IMR-90 (cell line): ENCODE measurements around the gene GPC6. TPM values are rescaled to one million over a fixed set of nuclear protein-coding genes. Genes with fewer than 3 reads are reported as not detected.

Experiments
- ATAC-seq: fragments of 200-7000 bp; cut with Tn5 transposase; 2 replicates; pipeline ENCODE4 v1.9.1; 2020; ENCODE audit warnings: low read depth, mild to moderate bottlenecking, moderate library complexity
- BruUV-seq: library from RNA; stranded (reverse); fragments of 400-500 nt; replicated peaks from 2 replicates; lab custom pipeline; 2021; lab: Mats Ljungman, UMichigan
- CTCF ChIA-PET: fragments of 300-600 bp; formaldehyde crosslinking; extraction: SDS; loops from one replicate; lab custom pipeline; 2021; ENCODE audit warnings: antibody characterized with exemption; lab: Yijun Ruan, JAX
- POLR2A ChIA-PET: fragments of 300-600 bp; sonication (Branson Sonifier 250); formaldehyde crosslinking; loops from one replicate; lab custom pipeline; 2022; ENCODE audit warnings: antibody characterized with exemption; ENCODE audit not compliant: unreplicated experiment; lab: Charles Lee
- DNase-seq: peaks from one replicate; pipeline ENCODE4 v3.0.0; 2013
- H2AFZ ChIP-seq: replicated peaks from 2 replicates; pipeline ENCODE3; 2013; ENCODE audit warnings: low read length, mild to moderate bottlenecking; ENCODE audit not compliant: poor library complexity
- H2AK5ac ChIP-seq: 2 replicates; pipeline ENCODE4 v1.6.1; 2013; ENCODE audit warnings: low read depth, low read length, inconsistent platforms
- H2AK9ac ChIP-seq: replicated peaks from 2 replicates; pipeline ENCODE3; 2013; ENCODE audit warnings: mild to moderate bottlenecking, low read depth, low read length, moderate library complexity; ENCODE audit not compliant: poor library complexity
- H2BK120ac ChIP-seq: 2 replicates; pipeline ENCODE4 v1.6.1; 2013; ENCODE audit warnings: low read depth, low read length, inconsistent platforms
- H2BK15ac ChIP-seq: 3 replicates; pipeline ENCODE4 v1.6.1; 2013; ENCODE audit warnings: low read depth, low read length, inconsistent platforms
- H2BK20ac ChIP-seq: 2 replicates; pipeline ENCODE4 v1.6.1; 2013; ENCODE audit warnings: low read depth, mild to moderate bottlenecking, inconsistent platforms, low read length, moderate library complexity
- H2BK5ac ChIP-seq: 2 replicates; pipeline ENCODE4 v1.6.1; 2013; ENCODE audit warnings: mild to moderate bottlenecking, low read depth, low read length, inconsistent platforms; ENCODE audit not compliant: poor library complexity, severe bottlenecking
- H3K14ac ChIP-seq: replicated peaks from 2 replicates; pipeline ENCODE4 v1.6.1; 2013; ENCODE audit warnings: low read depth, low read length, inconsistent platforms
- H3K18ac ChIP-seq: 2 replicates; pipeline ENCODE4 v1.6.1; 2013; ENCODE audit warnings: low read depth, low read length, control low read depth
- H3K23ac ChIP-seq: 2 replicates; pipeline ENCODE4 v1.6.1; 2013; ENCODE audit warnings: low read depth, low read length, inconsistent platforms
- H3K27ac ChIP-seq: 2 replicates; pipeline ENCODE4 v1.5.1; 2013; ENCODE audit warnings: mild to moderate bottlenecking, control low read depth, low read length; ENCODE audit not compliant: insufficient read depth
- H3K27me3 ChIP-seq: 2 replicates; pipeline ENCODE4 v1.6.1; 2013; ENCODE audit warnings: low read length; ENCODE audit not compliant: control insufficient read depth, insufficient read depth
- H3K36me3 ChIP-seq: 2 replicates; pipeline ENCODE4 v1.6.1; 2013; ENCODE audit warnings: low read length, mixed read lengths; ENCODE audit not compliant: control insufficient read depth, insufficient read depth
- H3K4ac ChIP-seq: 2 replicates; pipeline ENCODE4 v1.6.1; 2013; ENCODE audit warnings: low read depth, low read length, inconsistent platforms
- H3K4me1 ChIP-seq: 2 replicates; pipeline ENCODE4 v1.6.1; 2013; ENCODE audit warnings: low read length, mixed read lengths; ENCODE audit not compliant: control insufficient read depth, insufficient read depth
- H3K4me2 ChIP-seq: 2 replicates; pipeline ENCODE4 v1.6.1; 2013; ENCODE audit warnings: low read depth, mild to moderate bottlenecking, control low read depth, low read length, moderate library complexity
- H3K4me3 ChIP-seq: 2 replicates; pipeline ENCODE4 v1.5.1; 2013; ENCODE audit warnings: low read depth, mild to moderate bottlenecking, control low read depth, low read length, moderate library complexity; ENCODE audit not compliant: insufficient read depth
- H3K56ac ChIP-seq: 2 replicates; pipeline ENCODE4 v1.6.1; 2013; ENCODE audit warnings: low read length, inconsistent platforms; ENCODE audit not compliant: insufficient read depth; ENCODE audit errors: extremely low read depth
- H3K79me1 ChIP-seq, 2 experiments: 2 replicates each; pipeline ENCODE4 v1.6.1; 2013; ENCODE audit warnings: low read length in 2 of 2, inconsistent platforms in 1 of 2, low read depth in 1 of 2
- H3K9ac ChIP-seq: 2 replicates; pipeline ENCODE4 v1.6.1; 2013; ENCODE audit warnings: low read depth, low read length, control low read depth
- H3K9me1 ChIP-seq: 2 replicates; pipeline ENCODE4 v1.6.1; 2013; ENCODE audit warnings: low read length, inconsistent platforms; ENCODE audit not compliant: insufficient read depth
- H3K9me3 ChIP-seq: 2 replicates; pipeline ENCODE4 v1.6.1; 2013; ENCODE audit warnings: low read length; ENCODE audit not compliant: control insufficient read depth, insufficient read depth
- H4K20me1 ChIP-seq: 2 replicates; pipeline ENCODE4 v1.6.1; 2013; ENCODE audit warnings: low read length, inconsistent platforms; ENCODE audit not compliant: insufficient read depth
- H4K5ac ChIP-seq: 2 replicates; pipeline ENCODE4 v1.6.1; 2013; ENCODE audit warnings: mild to moderate bottlenecking, low read depth, low read length, control low read depth
- H4K8ac ChIP-seq, 2 experiments: 2 replicates each; pipeline ENCODE4 v1.6.1; 2013; ENCODE audit warnings: low read depth in 2 of 2, low read length in 2 of 2, control low read depth in 1 of 2, inconsistent platforms in 1 of 2
- H4K91ac ChIP-seq: 2 replicates; pipeline ENCODE4 v1.6.1; 2013; ENCODE audit warnings: low read depth, low read length, inconsistent platforms; ENCODE audit not compliant: insufficient read depth
- CHD1 ChIP-seq: IDR thresholded peaks from 2 replicates; pipeline ENCODE4 v1.6.1; 2012; ENCODE audit warnings: low read depth, low read length, improper control_type of control experiment
- FOS ChIP-seq: fragments of 150-350 bp; IDR thresholded peaks from 2 replicates; pipeline ENCODE4 v1.6.1; 2016; ENCODE audit warnings: low read depth, low read length
- MAFK ChIP-seq: IDR thresholded peaks from 2 replicates; pipeline ENCODE4 v1.6.1; 2012; ENCODE audit warnings: low read depth, low read length, improper control_type of control experiment
- MXI1 ChIP-seq: IDR thresholded peaks from 2 replicates; pipeline ENCODE4 v1.6.1; 2012; ENCODE audit warnings: low read depth, mild to moderate bottlenecking, low read length, moderate library complexity, borderline replicate concordance
- NFE2L2 ChIP-seq: fragments of 150-350 bp; IDR thresholded peaks from 2 replicates; pipeline ENCODE4 v1.6.1; 2016; ENCODE audit warnings: low read depth, mild to moderate bottlenecking, low read length
- POLR2A ChIP-seq: IDR thresholded peaks from 2 replicates; pipeline ENCODE4 v1.6.1; 2012; ENCODE audit warnings: mild to moderate bottlenecking, low read depth, low read length
- RAD21 ChIP-seq: IDR thresholded peaks from 2 replicates; pipeline ENCODE4 v1.6.1; 2012; ENCODE audit warnings: low read length, improper control_type of control experiment
- RCOR1 ChIP-seq: IDR thresholded peaks from 2 replicates; pipeline ENCODE4 v1.6.1; 2012; ENCODE audit warnings: mild to moderate bottlenecking, low read length, improper control_type of control experiment; ENCODE audit not compliant: insufficient replicate concordance
- RFX5 ChIP-seq: IDR thresholded peaks from 2 replicates; pipeline ENCODE4 v1.8.0; 2012; ENCODE audit warnings: low read depth, mild to moderate bottlenecking, low read length, moderate library complexity
- SMC3 ChIP-seq: fragments of 150-350 bp; IDR thresholded peaks from 2 replicates; pipeline ENCODE4 v1.6.1; 2016; ENCODE audit warnings: low read depth, mild to moderate bottlenecking, antibody characterized with exemption, low read length, moderate library complexity
- dilution Hi-C: fragments of 300-500 bp; cut with HindIII; formaldehyde crosslinking; loops from one replicate; pipeline ENCODE4 v1.14.3; 2018; ENCODE audit warnings: low sequenced_read_pairs; ENCODE audit not compliant: unreplicated experiment
- in situ Hi-C: fragments of 300-500 bp; cut with MboI; formaldehyde crosslinking; loops from 3 replicates; pipeline ENCODE4 v1.14.3; 2019; ENCODE audit warnings: low sequenced_read_pairs, inconsistent platforms, mixed read lengths
- intact Hi-C: fragments of 100-400 bp; cut with micrococcal nuclease; formaldehyde crosslinking; loops from 2 replicates; pipeline ENCODE4 v1.10.0; 2022
- polyA plus RNA-seq, 3 experiments: library from polyadenylated mRNA; depleted of rRNA; stranded (reverse); fragments of >200 nt; gene quantifications; 2 replicates each; pipeline ENCODE4 v1.2.3, GENCODE V29; 2012; ENCODE audit warnings: low replicate concordance in 1 of 3
- total RNA-seq: library from RNA; depleted of rRNA; stranded (reverse); fragments of >200 nt; gene quantifications from 2 replicates; pipeline ENCODE4 v1.2.3, GENCODE V29; 2012
- TF ChIP-seq, protein P1 (sequence below): fragments of 150-350 bp; IDR thresholded peaks from 2 replicates; pipeline ENCODE4 v1.6.1; 2016; ENCODE audit warnings: low read depth, mild to moderate bottlenecking, low read length, moderate library complexity, borderline replicate concordance
- TF ChIP-seq, protein P2 (sequence below): conservative IDR thresholded peaks from 2 replicates; pipeline ENCODE4 v1.5.1; 2012; ENCODE audit warnings: mild to moderate bottlenecking, low read depth, low read length, improper control_type of control experiment

GPC6 gene
- total and polyA plus RNA-seq, 2 of the 4 experiments (the other 2 are of a cell fraction) = 14.9 to 39.4 TPM

DNA sequence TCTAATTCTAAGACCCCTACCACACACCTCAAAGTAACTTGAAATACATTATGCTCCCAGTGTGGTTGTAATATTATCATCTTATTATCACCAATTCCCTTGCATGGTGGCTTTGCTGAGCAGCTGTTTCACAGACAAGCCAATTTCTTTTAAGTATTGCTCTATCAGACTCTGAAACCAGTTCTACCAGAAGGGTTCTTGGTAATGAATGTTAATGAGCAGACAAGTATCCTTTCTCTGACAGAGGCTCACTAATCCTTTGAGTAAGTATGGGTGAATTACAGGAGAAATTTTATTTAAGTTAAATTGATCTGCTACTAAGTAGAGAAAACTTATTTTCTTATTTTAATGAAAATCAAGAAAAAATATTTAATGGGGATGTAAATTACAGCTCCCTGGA, 326.0 kb downstream of the GPC6 start:
- Histone ChIP-seq H2AK5ac (no peak overlapping the region), H3K4me3 (no peak overlapping the region), H3K9me1 (no peaks in the 10 kb centered on the region), H3K4me1 (no peaks in the 10 kb centered on the region), H4K20me1 (no peaks in the 10 kb centered on the region), H3K9ac (no peak overlapping the region), H2AFZ (no peak overlapping the region), H3K56ac (no peak overlapping the region), H2BK15ac (no peak overlapping the region), H4K91ac (no peak overlapping the region), H3K27ac (no peak overlapping the region), H4K5ac (no peak overlapping the region), H3K23ac (no peak overlapping the region), H3K18ac (no peak overlapping the region), H2BK120ac (no peak overlapping the region), H4K8ac (no peak overlapping the region), H3K27me3 (no peaks in the 10 kb centered on the region), H3K9me3 (no peaks in the 10 kb centered on the region), H3K4ac (no peak overlapping the region), H2AK9ac (no peak overlapping the region), H2BK5ac (no peak overlapping the region), H3K14ac (no peak overlapping the region), H3K36me3 (no peaks in the 10 kb centered on the region), H3K79me1 (no peaks in the 10 kb centered on the region; a peak in 1 of 4 replicates), H2BK20ac (no peak overlapping the region), H3K4me2 (no peak overlapping the region)
- BruUV-seq = no TSS peak
- intact Hi-C loops (no loop called here), dilution Hi-C loops (no loop called here), in situ Hi-C loops (no loop called here)
- ATAC-seq = no peak
- DNase-seq = no peak
- ChIA-PET CTCF (no interaction called here), POLR2A (no interaction called here)
- TF ChIP-seq SMC3 (no peak), RCOR1 (no peak), MAFK (no peak), MXI1 (no peak), RFX5 (no peak), NFE2L2 (no peak), RAD21 (no peak), FOS (no peak), CHD1 (no peak), POLR2A (no peak)
- TF ChIP-seq, protein P1, sequence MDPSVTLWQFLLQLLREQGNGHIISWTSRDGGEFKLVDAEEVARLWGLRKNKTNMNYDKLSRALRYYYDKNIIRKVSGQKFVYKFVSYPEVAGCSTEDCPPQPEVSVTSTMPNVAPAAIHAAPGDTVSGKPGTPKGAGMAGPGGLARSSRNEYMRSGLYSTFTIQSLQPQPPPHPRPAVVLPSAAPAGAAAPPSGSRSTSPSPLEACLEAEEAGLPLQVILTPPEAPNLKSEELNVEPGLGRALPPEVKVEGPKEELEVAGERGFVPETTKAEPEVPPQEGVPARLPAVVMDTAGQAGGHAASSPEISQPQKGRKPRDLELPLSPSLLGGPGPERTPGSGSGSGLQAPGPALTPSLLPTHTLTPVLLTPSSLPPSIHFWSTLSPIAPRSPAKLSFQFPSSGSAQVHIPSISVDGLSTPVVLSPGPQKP = no peak
- TF ChIP-seq, protein P2, sequence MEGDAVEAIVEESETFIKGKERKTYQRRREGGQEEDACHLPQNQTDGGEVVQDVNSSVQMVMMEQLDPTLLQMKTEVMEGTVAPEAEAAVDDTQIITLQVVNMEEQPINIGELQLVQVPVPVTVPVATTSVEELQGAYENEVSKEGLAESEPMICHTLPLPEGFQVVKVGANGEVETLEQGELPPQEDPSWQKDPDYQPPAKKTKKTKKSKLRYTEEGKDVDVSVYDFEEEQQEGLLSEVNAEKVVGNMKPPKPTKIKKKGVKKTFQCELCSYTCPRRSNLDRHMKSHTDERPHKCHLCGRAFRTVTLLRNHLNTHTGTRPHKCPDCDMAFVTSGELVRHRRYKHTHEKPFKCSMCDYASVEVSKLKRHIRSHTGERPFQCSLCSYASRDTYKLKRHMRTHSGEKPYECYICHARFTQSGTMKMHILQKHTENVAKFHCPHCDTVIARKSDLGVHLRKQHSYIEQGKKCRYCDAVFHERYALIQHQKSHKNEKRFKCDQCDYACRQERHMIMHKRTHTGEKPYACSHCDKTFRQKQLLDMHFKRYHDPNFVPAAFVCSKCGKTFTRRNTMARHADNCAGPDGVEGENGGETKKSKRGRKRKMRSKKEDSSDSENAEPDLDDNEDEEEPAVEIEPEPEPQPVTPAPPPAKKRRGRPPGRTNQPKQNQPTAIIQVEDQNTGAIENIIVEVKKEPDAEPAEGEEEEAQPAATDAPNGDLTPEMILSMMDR = no peak
